ENCODE results near the gene ATXN2. TPM values are rescaled to one million over a fixed set of nuclear protein-coding genes. Genes with fewer than 3 reads are reported as not detected.

The ATXN2 gene
- total RNA-seq, 1 donor from 2014 or later: 66.6 TPM

DNA sequence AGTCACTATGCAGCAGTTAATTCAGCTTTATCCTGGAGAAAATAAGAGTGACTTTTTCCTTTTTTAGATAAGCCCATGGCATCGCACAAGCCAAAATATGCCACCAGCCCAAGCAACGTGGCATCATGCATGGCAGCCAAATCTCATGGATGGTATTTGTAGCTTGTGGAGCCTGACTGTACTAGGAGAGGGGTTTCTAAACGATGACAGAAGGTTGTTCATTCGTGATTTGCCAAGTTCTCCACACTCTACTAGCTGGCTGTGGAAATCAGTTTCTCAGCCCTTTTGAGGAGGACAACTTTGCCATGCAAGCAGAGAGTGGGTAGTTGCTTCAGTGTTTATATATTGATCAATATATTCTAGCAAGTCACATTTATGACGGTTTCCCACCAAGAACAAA is 41.4 kb upstream of the ATXN2 start:
- Histone ChIP-seq H3K27me3 (no peaks in the 10 kb centered on the region), H3K9me3 (no peaks in the 10 kb centered on the region), H3K36me3 (peaks cover 40% of the 10 kb centered on the region), H3K27ac (no peak overlapping the region), H3K4me3 (no peak overlapping the region), H3K4me1 (peaks cover 2% of the 10 kb centered on the region)
- DNase-seq (no peak), ATAC-seq (no peak)
- TF ChIP-seq CTCF (IDR thresholded peaks at IDR 0.05): no peak
- intact Hi-C loops (cut with DNase I): no loop called here

- no peak for ATAC-seq
- no peak overlapping the region for H3K4me3 ChIP-seq
Observed at GRCh38 chr12:111638556-111638955, 39.4 kb upstream of the ATXN2 start.

GRCh38 chr12:111636209-111636945 is 37.3 kb upstream of the ATXN2 start:
- peak; percentile 78 for ATAC-seq
- peak overlapping the region; percentile 61 for H3K27ac ChIP-seq

More at GRCh38 chr12:111638556-111638955, 39.4 kb upstream of the ATXN2 start:
- intact Hi-C loops (cut with DNase I): no loop called here
- Histone ChIP-seq H3K27me3 (no peaks in the 10 kb centered on the region), H3K4me1 (peaks cover 2% of the 10 kb centered on the region), H3K27ac (no peak overlapping the region), H3K36me3 (peaks cover 20% of the 10 kb centered on the region), H3K9me3 (no peaks in the 10 kb centered on the region)
- no peak for DNase-seq
- TF ChIP-seq CTCF (IDR thresholded peaks at IDR 0.05): no peak

GRCh38 chr12:111635524-111635923 is 36.4 kb upstream of the ATXN2 start:
- Histone ChIP-seq H3K36me3 (no peaks in the 10 kb centered on the region), H3K9me3 (no peaks in the 10 kb centered on the region), H3K27me3 (no peaks in the 10 kb centered on the region), H3K4me3 (no peak overlapping the region), H3K4me1 (peaks cover 2% of the 10 kb centered on the region), H3K27ac (peak overlapping the region; percentile 61)
- intact Hi-C loops (cut with DNase I): no loop called here
- TF ChIP-seq CTCF (IDR thresholded peaks at IDR 0.05): no peak
- DNase-seq (no peak), ATAC-seq (peak; percentile 34)

More at GRCh38 chr12:111636209-111636945, 37.3 kb upstream of the ATXN2 start:
- TF ChIP-seq CTCF (IDR thresholded peaks at IDR 0.05): no peak
- Histone ChIP-seq H3K4me1 (peaks cover 2% of the 10 kb centered on the region), H3K36me3 (peaks cover 4% of the 10 kb centered on the region), H3K9me3 (no peaks in the 10 kb centered on the region), H3K27me3 (no peaks in the 10 kb centered on the region), H3K4me3 (no peak overlapping the region)
- DNase-seq: peak; percentile 66
- intact Hi-C loops (cut with DNase I): no loop called here

- no peak for TF ChIP-seq CTCF (IDR thresholded peaks at IDR 0.05)
- Histone ChIP-seq H3K36me3 (no peaks in the 10 kb centered on the region), H3K4me1 (no peaks in the 10 kb centered on the region), H3K4me3 (no peak overlapping the region), H3K9me3 (no peaks in the 10 kb centered on the region), H3K27me3 (no peaks in the 10 kb centered on the region), H3K27ac (no peak overlapping the region)
- DNase-seq: no peak
- ATAC-seq: no peak
- intact Hi-C loops (cut with DNase I): no loop called here
Observed at GRCh38 chr12:111628505-111629260, 29.6 kb upstream of the ATXN2 start.
